ENCODE data around the gene IRF1.

IRF1 gene

GRCh38 chr5:132492386-132493125 lies 2.0 kb upstream of the IRF1 start:
- TF ChIP-seq ZBTB7A (IDR thresholded peaks at IDR 0.05; ENCODE audit: low read depth) (no peak), MAX (IDR thresholded peaks at IDR 0.05) (no peak), USF1 (IDR thresholded peaks at IDR 0.05) (no peak), RAD21 (IDR thresholded peaks at IDR 0.05; ENCODE audit: low read depth) (no peak), TEAD4 (IDR thresholded peaks at IDR 0.05) (no peak), EGR1 (IDR thresholded peaks at IDR 0.05) (no peak), TAF1 (IDR thresholded peaks at IDR 0.05; ENCODE audit: low read depth) (no peak), CEBPB (IDR thresholded peaks at IDR 0.05) (no peak), TCF12 (IDR thresholded peaks at IDR 0.05; ENCODE audit: low read depth) (no peak), CREB1 (IDR thresholded peaks at IDR 0.05; ENCODE audit: low read depth) (no peak), FOXM1 (IDR thresholded peaks at IDR 0.05; ENCODE audit: borderline replicate concordance, low read depth) (no peak), EP300 (IDR thresholded peaks at IDR 0.05; ENCODE audit: borderline replicate concordance) (no peak), YY1 (IDR thresholded peaks at IDR 0.05; ENCODE audit: low read depth) (no peak), NFIC (IDR thresholded peaks at IDR 0.05) (no peak)

GRCh38 chr5:132491368-132492364 lies 1.1 kb upstream of the IRF1 start:
- no peak for TF ChIP-seq USF1 (IDR thresholded peaks at IDR 0.05)

- TF ChIP-seq NFIC (IDR thresholded peaks at IDR 0.05) (peak; percentile 39; the same call in 1 of the 2 replicates), TEAD4 (IDR thresholded peaks at IDR 0.05) (no peak; the same call in 1 of the 2 replicates)
Observed at GRCh38 chr5:132489871-132490483, 596 bp downstream of the IRF1 start.

GRCh38 chr5:132489051-132489770 lies 1.4 kb downstream of the IRF1 start:
- TF ChIP-seq REST (IDR thresholded peaks at IDR 0.05; ENCODE audit: low read depth): no peak
- TF ChIP-seq CREB1 (IDR thresholded peaks at IDR 0.05; ENCODE audit: low read depth): no peak
- TF ChIP-seq RAD21 (IDR thresholded peaks at IDR 0.05; ENCODE audit: low read depth): no peak
- TF ChIP-seq EGR1 (IDR thresholded peaks at IDR 0.05): no peak
- no peak for TF ChIP-seq USF1 (IDR thresholded peaks at IDR 0.05)
- TF ChIP-seq FOXM1 (IDR thresholded peaks at IDR 0.05; ENCODE audit: borderline replicate concordance, low read depth): no peak
- TF ChIP-seq CEBPB (IDR thresholded peaks at IDR 0.05): no peak
- TF ChIP-seq EP300 (IDR thresholded peaks at IDR 0.05; ENCODE audit: borderline replicate concordance): no peak
- TF ChIP-seq MAX (IDR thresholded peaks at IDR 0.05): no peak
- TF ChIP-seq ZBTB7A (IDR thresholded peaks at IDR 0.05; ENCODE audit: low read depth): no peak
- no peak for TF ChIP-seq NFIC (IDR thresholded peaks at IDR 0.05)
- no peak for TF ChIP-seq YY1 (IDR thresholded peaks at IDR 0.05; ENCODE audit: low read depth)

- TF ChIP-seq RAD21 (IDR thresholded peaks at IDR 0.05; ENCODE audit: low read depth) (no peak), CREB1 (IDR thresholded peaks at IDR 0.05; ENCODE audit: low read depth) (no peak), TAF1 (IDR thresholded peaks at IDR 0.05; ENCODE audit: low read depth) (no peak)
Observed at GRCh38 chr5:132488590-132488989, 2.0 kb downstream of the IRF1 start.

- TF ChIP-seq TAF1 (IDR thresholded peaks at IDR 0.05; ENCODE audit: low read depth) (no peak), FOXM1 (IDR thresholded peaks at IDR 0.05; ENCODE audit: borderline replicate concordance, low read depth) (no peak), USF1 (IDR thresholded peaks at IDR 0.05) (no peak), YY1 (IDR thresholded peaks at IDR 0.05; ENCODE audit: low read depth) (no peak), REST (IDR thresholded peaks at IDR 0.05; ENCODE audit: low read depth) (no peak), ZBTB7A (IDR thresholded peaks at IDR 0.05; ENCODE audit: low read depth) (no peak)
Observed at GRCh38 chr5:132487841-132488555, 2.6 kb downstream of the IRF1 start.
